Suprapubic skin (tissue), 4 donors: Measurements from ENCODE around the gene PLXNB2. TPM values are rescaled to one million over a fixed set of nuclear protein-coding genes. Genes with fewer than 3 reads are reported as not detected.

Experiments
- DNase-seq, 2 donors: peaks; one replicate each; pipeline ENCODE4 v3.0.0-alpha.2; 2019; ENCODE audit warnings: low spot score in 2 of 2
- H3K27ac ChIP-seq: fragments of 200-600 bp; sonication (generic); one replicate; pipeline ENCODE4 v1.5.1; 2019
- H3K27me3 ChIP-seq: fragments of 200-600 bp; sonication (generic); one replicate; pipeline ENCODE4 v1.5.1; 2019
- H3K36me3 ChIP-seq: fragments of 200-600 bp; sonication (generic); one replicate; pipeline ENCODE4 v1.5.1; 2019
- H3K4me1 ChIP-seq: fragments of 200-600 bp; sonication (generic); one replicate; pipeline ENCODE4 v1.5.1; 2019
- H3K4me3 ChIP-seq: fragments of 200-600 bp; sonication (generic); one replicate; pipeline ENCODE4 v1.5.1; 2019; ENCODE audit warnings: mild to moderate bottlenecking
- H3K9me3 ChIP-seq: fragments of 200-600 bp; sonication (generic); one replicate; pipeline ENCODE4 v1.5.1; 2019
- EP300 ChIP-seq: sonication (generic); formaldehyde crosslinking; IDR thresholded peaks from one replicate; pipeline ENCODE4 v1.6.1; 2017; ENCODE audit warnings: antibody characterized with exemption
- POLR2A ChIP-seq, 2 donors: fragments of 450-650 bp; IDR thresholded peaks; one replicate each; pipeline ENCODE4 v1.6.1; 2017; ENCODE audit warnings: antibody characterized with exemption in 2 of 2, mild to moderate bottlenecking in 2 of 2, moderate library complexity in 2 of 2
- POLR2AphosphoS5 ChIP-seq, 3 donors: sonication (generic); formaldehyde crosslinking; IDR thresholded peaks; one replicate each; pipeline ENCODE4 v1.6.1; 2017; ENCODE audit warnings: antibody characterized with exemption in 3 of 3
- WGBS: methylation state at CpG from one replicate; pipeline ENCODE4 v1.1.5; 2018; 5-methylcytosine and 5-hydroxymethylcytosine counted together
- total RNA-seq, 4 donors: library from RNA; depleted of rRNA; stranded (reverse); fragments of >200 nt; gene quantifications; one replicate each; pipeline ENCODE4 v1.1.0, GENCODE V29; 2016
- TF ChIP-seq, protein P1 (sequence below), 2 donors: fragments of 200-600 bp in 1 of 2; fragments of 450-650 bp in 1 of 2; sonication (generic) in 1 of 2; IDR thresholded peaks; one replicate each; pipeline ENCODE4 v1.5.1; 2016 to 2019; ENCODE audit warnings: antibody characterized with exemption in 2 of 2, mild to moderate bottlenecking in 1 of 2, moderate library complexity in 1 of 2

PLXNB2 gene
- total RNA-seq, 4 donors from 2014 or later = 117 to 231 (median 192) TPM

DNA sequence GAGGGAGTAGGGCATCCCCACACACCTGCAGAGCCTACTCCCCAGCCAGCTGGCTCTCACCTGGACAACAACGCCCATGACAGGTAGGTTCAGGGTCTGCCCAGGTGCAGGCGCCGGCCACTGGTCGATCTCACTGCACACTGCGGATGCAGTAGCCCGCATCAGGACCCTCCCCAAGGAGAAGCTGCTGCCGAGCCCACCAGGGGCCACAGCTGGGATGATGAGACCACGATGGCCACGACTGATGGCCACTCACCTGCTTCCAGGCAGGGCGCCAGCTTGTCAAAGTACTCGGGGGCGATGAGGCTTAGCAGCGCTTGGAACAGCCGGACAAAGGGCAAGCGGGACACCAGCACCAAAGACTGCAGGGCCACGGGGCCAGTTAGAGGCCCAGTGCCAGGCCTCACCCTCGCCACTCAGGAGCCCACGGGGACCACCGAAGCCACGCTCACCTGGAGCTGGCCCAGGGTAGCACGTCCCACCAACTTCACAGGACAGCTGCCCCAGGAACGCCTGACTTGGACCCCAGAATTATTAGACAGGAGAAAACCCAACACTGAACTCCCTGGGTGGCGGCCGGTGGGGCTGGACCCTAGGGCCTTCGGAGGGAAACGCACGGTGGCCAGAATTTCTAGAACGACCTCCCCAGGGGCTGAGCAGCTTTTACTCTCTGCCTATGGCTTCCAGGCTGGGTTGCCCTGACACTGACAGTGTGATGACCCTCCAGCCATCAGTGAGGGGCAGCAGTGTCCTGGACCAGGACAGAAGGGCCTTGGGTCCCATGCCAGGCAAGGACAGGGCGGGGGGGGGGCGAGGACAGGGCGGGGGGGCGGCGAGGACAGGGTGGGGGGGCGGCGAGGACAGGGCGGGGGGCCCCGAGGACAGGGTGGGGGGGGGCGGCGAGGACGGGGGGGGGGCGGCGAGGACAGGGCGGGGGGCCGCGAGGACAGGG, 8.9 kb upstream of the PLXNB2 start:
- WGBS = 82% methylated on average over 5 of the region's 45 CpGs
- Histone ChIP-seq H3K27ac (no peak overlapping the region), H3K36me3 (no peaks in the 10 kb centered on the region), H3K27me3 (no peaks in the 10 kb centered on the region), H3K9me3 (no peaks in the 10 kb centered on the region), H3K4me1 (peaks cover 10% of the 10 kb centered on the region), H3K4me3 (no peak overlapping the region)
- no peak for DNase-seq
- TF ChIP-seq, protein P1, sequence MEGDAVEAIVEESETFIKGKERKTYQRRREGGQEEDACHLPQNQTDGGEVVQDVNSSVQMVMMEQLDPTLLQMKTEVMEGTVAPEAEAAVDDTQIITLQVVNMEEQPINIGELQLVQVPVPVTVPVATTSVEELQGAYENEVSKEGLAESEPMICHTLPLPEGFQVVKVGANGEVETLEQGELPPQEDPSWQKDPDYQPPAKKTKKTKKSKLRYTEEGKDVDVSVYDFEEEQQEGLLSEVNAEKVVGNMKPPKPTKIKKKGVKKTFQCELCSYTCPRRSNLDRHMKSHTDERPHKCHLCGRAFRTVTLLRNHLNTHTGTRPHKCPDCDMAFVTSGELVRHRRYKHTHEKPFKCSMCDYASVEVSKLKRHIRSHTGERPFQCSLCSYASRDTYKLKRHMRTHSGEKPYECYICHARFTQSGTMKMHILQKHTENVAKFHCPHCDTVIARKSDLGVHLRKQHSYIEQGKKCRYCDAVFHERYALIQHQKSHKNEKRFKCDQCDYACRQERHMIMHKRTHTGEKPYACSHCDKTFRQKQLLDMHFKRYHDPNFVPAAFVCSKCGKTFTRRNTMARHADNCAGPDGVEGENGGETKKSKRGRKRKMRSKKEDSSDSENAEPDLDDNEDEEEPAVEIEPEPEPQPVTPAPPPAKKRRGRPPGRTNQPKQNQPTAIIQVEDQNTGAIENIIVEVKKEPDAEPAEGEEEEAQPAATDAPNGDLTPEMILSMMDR (IDR thresholded peaks at IDR 0.05) = no peak
- TF ChIP-seq EP300 = no peak
- TF ChIP-seq POLR2AphosphoS5 (IDR thresholded peaks at IDR 0.05) = no peak
- no peak for TF ChIP-seq POLR2A (IDR thresholded peaks at IDR 0.05)

DNA sequence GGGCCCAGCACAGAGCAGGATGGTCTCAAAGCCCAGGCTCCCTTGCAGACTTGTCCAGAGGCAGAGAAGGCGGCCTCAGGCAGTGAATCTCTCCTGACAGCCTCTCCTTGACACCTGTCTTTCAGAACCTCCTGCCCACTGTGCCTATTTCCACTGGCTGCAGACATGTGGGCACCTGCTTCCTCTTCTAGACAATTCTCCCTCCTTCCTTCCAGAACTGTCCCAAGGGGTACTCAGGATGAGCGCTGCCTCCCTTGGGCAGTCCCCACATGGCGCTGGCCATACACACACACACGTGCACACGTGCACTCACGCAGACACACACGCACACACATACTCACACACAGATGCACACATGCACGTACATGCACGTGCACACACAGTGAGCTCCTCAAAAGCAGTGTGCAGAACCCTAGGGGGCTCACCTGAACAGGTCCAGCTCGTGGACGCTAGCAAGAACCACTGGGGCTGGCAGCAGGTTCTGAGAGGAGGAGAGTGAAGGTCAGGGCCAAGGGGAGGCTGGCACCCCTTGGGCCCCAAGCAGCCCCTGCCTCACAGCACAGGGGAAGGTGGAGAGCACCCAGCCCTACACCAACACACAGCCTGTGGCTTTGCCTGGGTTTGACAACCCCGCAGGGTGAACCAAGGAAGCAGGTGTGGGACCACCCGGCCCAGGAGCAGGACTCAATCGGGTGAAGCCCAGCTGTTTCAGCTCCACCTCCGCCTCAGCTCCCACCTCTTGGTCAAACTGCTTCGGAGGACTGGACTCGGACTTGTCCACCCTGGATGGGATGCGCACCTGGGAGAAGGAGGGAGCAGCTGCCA, 8.1 kb upstream of the PLXNB2 start:
- WGBS = 95% methylated on average over 14 of the region's 18 CpGs
- H3K9me3 ChIP-seq = no peaks in the 10 kb centered on the region

DNA sequence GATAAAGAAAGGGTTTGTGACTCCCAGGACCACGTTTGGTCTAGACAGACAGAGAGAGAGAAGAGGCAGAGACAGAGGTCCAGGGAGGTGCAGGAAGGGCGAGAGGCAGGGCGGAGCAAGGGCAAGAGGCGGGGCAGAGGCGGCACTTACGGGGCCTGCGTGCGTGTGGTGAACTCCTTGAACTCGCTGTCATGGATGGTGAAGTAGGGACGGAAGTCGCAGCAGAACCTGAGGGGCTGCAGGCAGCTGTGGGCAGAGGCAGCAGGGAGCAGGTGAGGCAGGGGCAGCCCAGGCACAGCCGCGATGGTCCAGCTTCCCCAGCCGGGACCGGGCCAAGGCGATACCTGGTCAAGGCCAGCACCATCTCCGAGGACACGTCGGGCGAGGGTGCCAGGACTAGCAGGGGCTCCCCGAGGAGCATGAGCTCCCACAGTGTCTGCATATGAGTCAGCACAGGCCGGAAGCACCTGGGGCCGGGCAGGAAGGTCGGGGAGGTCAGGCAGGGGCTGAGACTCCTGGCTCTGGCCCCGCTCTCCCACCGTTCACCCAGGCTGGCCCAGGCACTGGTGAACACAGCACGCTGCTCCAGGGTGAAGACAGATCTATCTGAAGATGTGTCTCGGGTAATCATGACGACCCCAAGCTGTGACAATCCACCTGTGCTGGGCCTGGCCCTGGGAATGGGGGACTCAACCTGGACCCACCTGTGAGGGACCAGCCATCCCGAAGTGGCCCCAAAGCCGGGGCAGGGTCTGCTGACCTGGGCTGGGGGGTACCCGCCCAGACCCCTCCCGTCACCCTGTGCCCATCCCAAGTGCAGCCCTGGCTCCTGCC, 7.2 kb upstream of the PLXNB2 start:
- no peak for TF ChIP-seq POLR2AphosphoS5 (IDR thresholded peaks at IDR 0.05)
- no peak for TF ChIP-seq EP300
- H3K4me1 ChIP-seq = peaks cover 12% of the 10 kb centered on the region
- H3K4me3 ChIP-seq = peak overlapping the region; percentile 17
- peak in 1 of 2 donors; percentile 74 for DNase-seq
- 37% methylated on average over 11 of the region's 33 CpGs for WGBS
- H3K27me3 ChIP-seq = no peaks in the 10 kb centered on the region
- H3K9me3 ChIP-seq = no peaks in the 10 kb centered on the region
- H3K36me3 ChIP-seq = no peaks in the 10 kb centered on the region
- H3K27ac ChIP-seq = no peak overlapping the region

More for the DNA sequence above, 8.1 kb upstream of the PLXNB2 start:
- no peak overlapping the region for H3K27ac ChIP-seq
- no peaks in the 10 kb centered on the region for H3K27me3 ChIP-seq
- no peak for DNase-seq
- no peak overlapping the region for H3K4me3 ChIP-seq
- no peaks in the 10 kb centered on the region for H3K36me3 ChIP-seq
- H3K4me1 ChIP-seq = peaks cover 10% of the 10 kb centered on the region
- TF ChIP-seq POLR2A (IDR thresholded peaks at IDR 0.05) (no peak), EP300 (no peak), POLR2AphosphoS5 (IDR thresholded peaks at IDR 0.05) (no peak)
- TF ChIP-seq, protein P1 (IDR thresholded peaks at IDR 0.05) = no peak

DNA sequence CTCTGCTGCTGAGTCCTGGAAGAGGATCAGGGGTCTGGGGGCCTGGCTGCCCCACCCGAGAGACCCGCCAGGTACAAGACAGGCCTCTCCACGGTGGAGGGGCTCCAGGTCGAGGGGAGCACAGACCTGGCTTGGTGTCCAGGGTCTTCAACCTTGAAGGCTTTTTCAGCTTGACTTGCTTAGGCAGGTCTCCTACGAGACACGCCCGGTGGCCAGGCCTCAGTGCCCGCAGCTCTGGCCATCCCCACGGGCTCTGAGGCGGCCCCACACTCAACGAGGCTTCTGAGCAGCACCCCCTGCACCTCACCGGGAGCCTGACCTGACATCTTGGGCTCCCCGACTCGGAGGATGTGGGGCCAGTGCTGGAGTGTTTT, 6.6 kb upstream of the PLXNB2 start:
- Histone ChIP-seq H3K27ac (no peak overlapping the region), H3K36me3 (no peaks in the 10 kb centered on the region), H3K4me1 (peaks cover 18% of the 10 kb centered on the region), H3K9me3 (no peaks in the 10 kb centered on the region), H3K27me3 (no peaks in the 10 kb centered on the region), H3K4me3 (peak overlapping the region; percentile 17)
- DNase-seq = no peak
- TF ChIP-seq POLR2AphosphoS5 (IDR thresholded peaks at IDR 0.05) (no peak), POLR2A (IDR thresholded peaks at IDR 0.05) (no peak), EP300 (no peak)
- TF ChIP-seq, protein P1 (IDR thresholded peaks at IDR 0.05) = no peak
- WGBS = 78% methylated on average over 13 of the region's 14 CpGs

DNA sequence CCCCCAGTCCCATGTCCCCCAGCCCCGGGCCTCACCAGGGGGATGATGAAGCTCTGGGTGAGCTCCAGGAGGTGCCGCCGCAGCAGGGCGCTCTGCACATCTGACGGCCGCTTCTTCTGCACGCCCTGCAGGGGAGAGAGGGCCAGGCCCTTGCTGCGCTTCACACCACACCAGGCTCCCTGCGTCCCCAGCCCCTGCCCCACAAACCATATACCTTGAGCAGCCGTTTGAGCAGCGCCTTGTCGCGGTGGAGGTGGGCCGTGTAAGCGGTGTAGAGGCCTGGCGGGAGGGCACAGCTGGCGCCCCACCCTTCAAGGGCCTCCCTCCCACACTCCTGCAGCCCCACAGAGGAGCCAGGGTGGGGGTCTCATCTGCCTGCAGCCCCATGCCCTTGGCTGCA, 6.2 kb upstream of the PLXNB2 start:
- H3K27ac ChIP-seq = no peak overlapping the region
- TF ChIP-seq, protein P1 (IDR thresholded peaks at IDR 0.05) = no peak
- TF ChIP-seq POLR2A (IDR thresholded peaks at IDR 0.05) = no peak
- TF ChIP-seq EP300 = no peak
- TF ChIP-seq POLR2AphosphoS5 (IDR thresholded peaks at IDR 0.05) = no peak
- no peak overlapping the region for H3K4me3 ChIP-seq
- no CpG with 5 or more reads among the region's 17 CpGs for WGBS
- H3K4me1 ChIP-seq = peaks cover 20% of the 10 kb centered on the region
- H3K36me3 ChIP-seq = no peaks in the 10 kb centered on the region
- no peaks in the 10 kb centered on the region for H3K9me3 ChIP-seq
- no peaks in the 10 kb centered on the region for H3K27me3 ChIP-seq
- peak in 1 of 2 donors; percentile 59 for DNase-seq
